K562 (cell line): ENCODE results near the gene WTIP. TPM values are rescaled to one million over a fixed set of nuclear protein-coding genes. Genes with fewer than 3 reads are reported as not detected.

ENCODE experiments used
- ATAC-seq: fragments of 200-7000 bp; cut with Tn5 transposase; 3 replicates; pipeline ENCODE4 v1.9.1; 2020; ENCODE audit warnings: moderate library complexity
- BruUV-seq: library from RNA; stranded (reverse); fragments of 400-500 nt; replicated peaks from 2 replicates; lab custom pipeline; 2021; lab: Mats Ljungman, UMichigan
- CTCF ChIA-PET: fragments of 300-600 bp; formaldehyde crosslinking; extraction: SDS; loops from one replicate; lab custom pipeline; 2021; ENCODE audit warnings: low intra/inter-chr PET ratio; lab: Yijun Ruan, JAX
- POLR2A ChIA-PET: fragments of 300-600, 350-650 bp; sonication (Branson Sonifier 250); formaldehyde crosslinking; extraction: SDS; loops from one replicate; lab custom pipeline; 2021; ENCODE audit warnings: antibody characterized with exemption, inconsistent platforms; lab: Yijun Ruan, JAX
- DNase-seq, 4 experiments: peaks; one replicate each; pipeline versions ENCODE4 v3.0.0 to v3.0.0-alpha.2; 2011 to 2018; ENCODE audit warnings: low spot score in 3 of 4, mixed read lengths in 3 of 4; ENCODE audit errors: extremely low read depth in 1 of 4
- FAIRE-seq: peaks from 2 replicates; lab custom pipeline; 2011; peaks lifted over from hg19 to GRCh38; lab: Jason Lieb, UNC
- H2AFZ ChIP-seq: 2 replicates; pipeline ENCODE4 v1.6.0; 2011; ENCODE audit warnings: low read depth, low read length, control low read depth, inconsistent platforms
- H3K27ac ChIP-seq: fragments of 200-600 bp; 3 replicates; pipeline ENCODE4 v1.8.0; 2011; ENCODE audit warnings: low read depth, mild to moderate bottlenecking, control low read depth, inconsistent platforms, low read length, moderate library complexity, mixed read lengths; ENCODE audit errors: extremely low read depth
- H3K27me3 ChIP-seq, 2 experiments: fragments of 300-600 bp in 1 of 2; 2 replicates in 1 of 2; 3 replicates in 1 of 2; pipeline versions ENCODE4 v1.6.0 to v1.8.0; 2011; ENCODE audit warnings: inconsistent platforms in 2 of 2, low read length in 2 of 2, mild to moderate bottlenecking in 1 of 2, mixed read lengths in 1 of 2, moderate library complexity in 1 of 2; ENCODE audit not compliant: control insufficient read depth in 2 of 2, insufficient read depth in 2 of 2
- H3K36me3 ChIP-seq: fragments of 300-600 bp; 3 replicates; pipeline ENCODE4 v1.8.0; 2011; ENCODE audit warnings: mild to moderate bottlenecking, low read length, inconsistent platforms; ENCODE audit not compliant: control insufficient read depth, insufficient read depth
- H3K4me1 ChIP-seq, 2 experiments: fragments of 200-600 bp in 1 of 2; replicated peaks in 1 of 2; 2 replicates in 1 of 2; 3 replicates in 1 of 2; pipeline versions ENCODE4 v1.5.1 to v1.8.0; 2011; ENCODE audit warnings: inconsistent platforms in 2 of 2, low read length in 2 of 2, mild to moderate bottlenecking in 1 of 2, mixed read lengths in 1 of 2, moderate library complexity in 1 of 2; ENCODE audit not compliant: control insufficient read depth in 2 of 2, insufficient read depth in 2 of 2
- H3K4me2 ChIP-seq: 2 replicates; pipeline ENCODE4 v1.6.1; 2011; ENCODE audit warnings: low read length, control low read depth, inconsistent platforms, mixed read lengths; ENCODE audit not compliant: insufficient read depth
- H3K4me3 ChIP-seq: fragments of 200-600 bp; sonication (generic), shearing (Covaris generic); 2 replicates; pipeline ENCODE4 v1.5.1; 2016; ENCODE audit warnings: control low read depth, inconsistent platforms
- H3K79me2 ChIP-seq: fragments of 200-600 bp; 3 replicates; pipeline ENCODE4 v1.8.0; 2011; ENCODE audit warnings: low read length, inconsistent platforms; ENCODE audit not compliant: control insufficient read depth, insufficient read depth
- H3K9ac ChIP-seq, 2 experiments: 2 replicates each; pipeline versions ENCODE4 v1.6.0 to v1.6.1; 2011; ENCODE audit warnings: low read depth in 2 of 2, low read length in 2 of 2, control low read depth in 1 of 2, inconsistent platforms in 1 of 2, mild to moderate bottlenecking in 1 of 2, mixed read lengths in 1 of 2; ENCODE audit not compliant: insufficient read depth in 1 of 2
- H3K9me1 ChIP-seq: one replicate; pipeline ENCODE4 v1.6.0; 2011; ENCODE audit warnings: inconsistent platforms, mild to moderate bottlenecking, low read length, moderate library complexity; ENCODE audit not compliant: control insufficient read depth, insufficient read depth
- H3K9me3 ChIP-seq: replicated peaks from 2 replicates; pipeline ENCODE4 v1.5.1; 2011; ENCODE audit warnings: low read depth, low read length, inconsistent platforms; ENCODE audit not compliant: control insufficient read depth, insufficient read depth
- H4K20me1 ChIP-seq: replicated peaks from 2 replicates; pipeline ENCODE4 v1.6.1; 2011; ENCODE audit warnings: low read length, inconsistent platforms, mixed read lengths; ENCODE audit not compliant: control insufficient read depth, insufficient read depth
- CBX2 ChIP-seq: fragments of 200-600 bp; sonication (generic); IDR thresholded peaks from one replicate; pipeline ENCODE4 v1.6.1; 2012; ENCODE audit warnings: mild to moderate bottlenecking, low read length, inconsistent platforms; ENCODE audit not compliant: insufficient read depth, poor library complexity, severe bottlenecking
- CC2D1A ChIP-seq: fragments of 450-650 bp; IDR thresholded peaks from 2 replicates; pipeline ENCODE4 v1.6.1; 2017; ENCODE audit warnings: mild to moderate bottlenecking
- CXXC5 ChIP-seq: fragments of 250-450 bp; sonication (Bioruptor Pico); IDR thresholded peaks from 2 replicates; pipeline ENCODE4 v1.8.0; 2022; ENCODE audit warnings: inconsistent platforms, mild to moderate bottlenecking, moderate library complexity
- NR1H2 ChIP-seq: sonication (generic); formaldehyde crosslinking; IDR thresholded peaks from 2 replicates; pipeline ENCODE4 v1.4.0; 2020; ENCODE audit warnings: mild to moderate bottlenecking, missing genetic modification reagents
- RBBP5 ChIP-seq: fragments of 200-600 bp; sonication (generic); IDR thresholded peaks from 2 replicates; pipeline ENCODE4 v1.6.1; 2012; ENCODE audit warnings: borderline replicate concordance, mild to moderate bottlenecking, low read length, control low read depth, inconsistent platforms; ENCODE audit not compliant: insufficient read depth, poor library complexity, severe bottlenecking
- SOX6 ChIP-seq: fragments of 450-650 bp; IDR thresholded peaks from 2 replicates; pipeline ENCODE4 v1.6.1; 2014; ENCODE audit warnings: mild to moderate bottlenecking
- TAF15 ChIP-seq: fragments of 200-400 bp; formaldehyde crosslinking; IDR thresholded peaks from 2 replicates; pipeline ENCODE4 v1.6.1; 2017; ENCODE audit warnings: mild to moderate bottlenecking, low read depth, low read length, moderate library complexity
- ZBED1 ChIP-seq: IDR thresholded peaks from 2 replicates; pipeline ENCODE4 v1.6.1; 2014
- ZKSCAN8 ChIP-seq: fragments of 200-800 bp; sonication (Bioruptor generic); IDR thresholded peaks from 2 replicates; pipeline ENCODE4 v1.6.1; 2016; ENCODE audit warnings: missing genetic modification characterization, missing compliant biosample characterization
- ZNF316 ChIP-seq: fragments of 450-650 bp; IDR thresholded peaks from 2 replicates; pipeline ENCODE4 v1.6.1; 2016
- ZNF431 ChIP-seq: sonication (generic); formaldehyde crosslinking; IDR thresholded peaks from 2 replicates; pipeline ENCODE4 v1.8.0; 2022; ENCODE audit warnings: mild to moderate bottlenecking, missing genetic modification reagents
- ZNF644 ChIP-seq: fragments of 200-800 bp; sonication (Bioruptor generic); IDR thresholded peaks from 2 replicates; pipeline ENCODE4 v1.6.1; 2016; ENCODE audit warnings: low read depth, missing genetic modification characterization, missing compliant biosample characterization
- WGBS: fragments of 100-300 bp; shearing (Covaris generic); methylation state at CpG from one replicate; pipeline ENCODE4 v1.1.6; 2016; ENCODE audit warnings: low coverage, mixed read lengths; ENCODE audit not compliant: insufficient coverage; ENCODE audit errors: missing lambda C conversion rate; 5-methylcytosine and 5-hydroxymethylcytosine counted together
- in situ Hi-C: fragments of 300-500 bp; cut with MboI; formaldehyde crosslinking; loops from 4 replicates; pipeline ENCODE4 v1.15.0; 2018; ENCODE audit warnings: inconsistent platforms, mixed read lengths
- intact Hi-C: fragments of 100-400 bp; cut with micrococcal nuclease; formaldehyde crosslinking; loops from 2 replicates; pipeline ENCODE4 v1.14.2; 2022
- polyA plus RNA-seq, 8 experiments: library from polyadenylated mRNA; depleted of rRNA in 4 of 8; stranded (reverse) in 5 of 8; unstranded in 3 of 8; fragments of >200 nt; fragmentation: Nextera tagmentation in 2 of 8; fragmentation: Illumina TruSeq in 1 of 8; extraction: Ambion mirVana in 2 of 8; extraction: Trizol in 1 of 8; gene quantifications; 2 replicates each; pipeline versions ENCODE4 v1.2.1 to v1.2.3, GENCODE V29; 2011 to 2014; ENCODE audit warnings: inconsistent platforms in 1 of 8, missing spikeins in 1 of 8
- total RNA-seq, 7 experiments: library from RNA; depleted of rRNA in 6 of 7; stranded (reverse); fragments of >200 nt in 6 of 7; fragmentation: Illumina TruSeq in 2 of 7; extraction: Trizol in 2 of 7; gene quantifications; 2 replicates each; pipeline versions ENCODE4 v1.2.1 to v1.2.3, GENCODE V29; 2011 to 2021; ENCODE audit warnings: low replicate concordance in 1 of 7
- TF ChIP-seq, protein P1 (sequence below): sonication (generic); formaldehyde crosslinking; IDR thresholded peaks from 2 replicates; pipeline ENCODE4 v1.8.1; 2022; ENCODE audit warnings: missing genetic modification reagents

The WTIP gene
- total and polyA plus RNA-seq, 9 of the 15 experiments (the other 6 are each of a cell fraction or from before 2014, with no cell fraction given) = under 0.01 to 0.54 (median 0.27) TPM; not detected in 1

- Histone ChIP-seq H3K36me3 (peaks cover 90% of the 10 kb centered on the region), H2AFZ (no peak overlapping the region), H3K9ac (no peak overlapping the region), H3K27ac (no peak overlapping the region), H3K4me1 (no peaks in the 10 kb centered on the region), H3K79me2 (peaks cover 48% of the 10 kb centered on the region), H3K4me3 (no peak overlapping the region), H3K4me2 (no peak overlapping the region), H3K9me1 (no peaks in the 10 kb centered on the region), H3K27me3 (no peaks in the 10 kb centered on the region), H4K20me1 (no peaks in the 10 kb centered on the region), H3K9me3 (no peaks in the 10 kb centered on the region)
- intact Hi-C loops = no loop called here
- ATAC-seq = no peak
- ChIA-PET POLR2A (interaction anchor here (0.6 to 1.0 kb wide), 3 partner anchors 11 to 15 kb away, joined by 3 read pairs; no protein-coding TSS in a partner anchor), CTCF (no interaction called here)
- TF ChIP-seq, protein P1, sequence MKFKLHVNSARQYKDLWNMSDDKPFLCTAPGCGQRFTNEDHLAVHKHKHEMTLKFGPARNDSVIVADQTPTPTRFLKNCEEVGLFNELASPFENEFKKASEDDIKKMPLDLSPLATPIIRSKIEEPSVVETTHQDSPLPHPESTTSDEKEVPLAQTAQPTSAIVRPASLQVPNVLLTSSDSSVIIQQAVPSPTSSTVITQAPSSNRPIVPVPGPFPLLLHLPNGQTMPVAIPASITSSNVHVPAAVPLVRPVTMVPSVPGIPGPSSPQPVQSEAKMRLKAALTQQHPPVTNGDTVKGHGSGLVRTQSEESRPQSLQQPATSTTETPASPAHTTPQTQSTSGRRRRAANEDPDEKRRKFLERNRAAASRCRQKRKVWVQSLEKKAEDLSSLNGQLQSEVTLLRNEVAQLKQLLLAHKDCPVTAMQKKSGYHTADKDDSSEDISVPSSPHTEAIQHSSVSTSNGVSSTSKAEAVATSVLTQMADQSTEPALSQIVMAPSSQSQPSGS (CRISPR knock-in tag) = no peak
- TF ChIP-seq ZNF431 (CRISPR knock-in tag) (no peak), CC2D1A (no peak), SOX6 (no peak), ZBED1 (no peak), ZNF316 (no peak), NR1H2 (CRISPR knock-in tag) (no peak), ZNF644 (tag) (no peak), CBX2 (no peak), TAF15 (no peak), CXXC5 (CRISPR knock-in tag) (no peak), RBBP5 (no peak), ZKSCAN8 (CRISPR knock-in tag) (no peak)
- no peak for FAIRE-seq
- in situ Hi-C loops = no loop called here
- BruUV-seq = no TSS peak
- DNase-seq = no peak
- WGBS = 68% methylated on average over 2 of the region's 2 CpGs
Observed at GRCh38 chr19:34459614-34460013, 21.9 kb upstream of the WTIP start.
